A549 (cell line): ENCODE results near the gene GRIP1.

ENCODE experiments used
- CEBPB ChIP-seq, 2 experiments: fragments of >200 bp in 1 of 2; sonication (Bioruptor Twin) in 1 of 2; formaldehyde crosslinking in 1 of 2; IDR thresholded peaks; 2 replicates each; pipeline ENCODE4 v1.6.1; 2012 to 2016
- CHD2 ChIP-seq: fragments of 150-350 bp; IDR thresholded peaks from 2 replicates; pipeline ENCODE4 v1.6.1; 2014; ENCODE audit warnings: low read length; ENCODE audit not compliant: partially characterized antibody
- E2F6 ChIP-seq: IDR thresholded peaks from 2 replicates; pipeline ENCODE4 v1.6.1; 2012; ENCODE audit warnings: low read depth, borderline replicate concordance
- GATA3 ChIP-seq: IDR thresholded peaks from 2 replicates; pipeline ENCODE4 v1.6.1; 2012; ENCODE audit warnings: borderline replicate concordance
- MAFK ChIP-seq: fragments of 450-650 bp; IDR thresholded peaks from 2 replicates; pipeline ENCODE4 v1.6.1; 2014; ENCODE audit not compliant: partially characterized antibody
- PHF8 ChIP-seq: fragments of 200-600 bp; sonication (generic); IDR thresholded peaks from 2 replicates; pipeline ENCODE4 v1.6.1; 2016; ENCODE audit warnings: low read depth, mild to moderate bottlenecking, antibody characterized with exemption, moderate library complexity, borderline replicate concordance
- POLR2A ChIP-seq: IDR thresholded peaks from 2 replicates; pipeline ENCODE4 v1.6.1; 2012; ENCODE audit warnings: mild to moderate bottlenecking, low read length
- REST ChIP-seq: fragments of 200-600 bp; sonication (generic); IDR thresholded peaks from 2 replicates; pipeline ENCODE4 v1.6.1; 2016; ENCODE audit warnings: antibody characterized with exemption, mild to moderate bottlenecking, moderate library complexity
- SREBF2 ChIP-seq: fragments of 450-650 bp; IDR thresholded peaks from 2 replicates; pipeline ENCODE4 v1.6.1; 2014; ENCODE audit warnings: mild to moderate bottlenecking, moderate library complexity
- TF ChIP-seq, protein P1 (sequence below): fragments of >200 bp; sonication (Bioruptor Twin); formaldehyde crosslinking; IDR thresholded peaks from 3 replicates; pipeline ENCODE4 v1.5.1; 2016
- TF ChIP-seq, protein P2 (sequence below): IDR thresholded peaks from 2 replicates; pipeline ENCODE4 v1.6.1; 2012

DNA sequence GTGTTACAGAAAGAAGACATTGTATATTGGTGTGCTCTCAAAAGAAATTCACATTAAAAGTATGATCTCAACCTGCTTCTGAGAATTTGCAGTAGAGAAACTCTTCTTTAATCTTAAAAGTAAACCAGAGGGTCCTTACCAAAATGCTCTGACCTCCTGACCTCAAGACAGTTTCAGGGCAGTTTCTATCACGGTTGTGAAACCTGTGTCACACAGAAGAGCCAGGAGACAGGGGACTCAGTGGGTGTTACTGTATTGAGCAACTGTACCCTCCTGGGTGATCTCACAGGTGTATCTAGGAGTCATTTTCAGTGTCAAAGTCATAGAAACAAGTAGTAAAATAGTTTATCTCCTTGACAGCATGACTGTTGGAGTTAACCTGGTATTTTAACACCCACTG is 178.0 kb downstream of the GRIP1 start:
- TF ChIP-seq, protein P1, sequence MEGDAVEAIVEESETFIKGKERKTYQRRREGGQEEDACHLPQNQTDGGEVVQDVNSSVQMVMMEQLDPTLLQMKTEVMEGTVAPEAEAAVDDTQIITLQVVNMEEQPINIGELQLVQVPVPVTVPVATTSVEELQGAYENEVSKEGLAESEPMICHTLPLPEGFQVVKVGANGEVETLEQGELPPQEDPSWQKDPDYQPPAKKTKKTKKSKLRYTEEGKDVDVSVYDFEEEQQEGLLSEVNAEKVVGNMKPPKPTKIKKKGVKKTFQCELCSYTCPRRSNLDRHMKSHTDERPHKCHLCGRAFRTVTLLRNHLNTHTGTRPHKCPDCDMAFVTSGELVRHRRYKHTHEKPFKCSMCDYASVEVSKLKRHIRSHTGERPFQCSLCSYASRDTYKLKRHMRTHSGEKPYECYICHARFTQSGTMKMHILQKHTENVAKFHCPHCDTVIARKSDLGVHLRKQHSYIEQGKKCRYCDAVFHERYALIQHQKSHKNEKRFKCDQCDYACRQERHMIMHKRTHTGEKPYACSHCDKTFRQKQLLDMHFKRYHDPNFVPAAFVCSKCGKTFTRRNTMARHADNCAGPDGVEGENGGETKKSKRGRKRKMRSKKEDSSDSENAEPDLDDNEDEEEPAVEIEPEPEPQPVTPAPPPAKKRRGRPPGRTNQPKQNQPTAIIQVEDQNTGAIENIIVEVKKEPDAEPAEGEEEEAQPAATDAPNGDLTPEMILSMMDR: no peak
- TF ChIP-seq, protein P2, sequence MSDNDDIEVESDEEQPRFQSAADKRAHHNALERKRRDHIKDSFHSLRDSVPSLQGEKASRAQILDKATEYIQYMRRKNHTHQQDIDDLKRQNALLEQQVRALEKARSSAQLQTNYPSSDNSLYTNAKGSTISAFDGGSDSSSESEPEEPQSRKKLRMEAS: no peak
- TF ChIP-seq E2F6 (no peak), CHD2 (no peak), MAFK (no peak), GATA3 (no peak), POLR2A (no peak), CEBPB (IDR thresholded peaks at IDR 0.05) (no peak), REST (no peak), SREBF2 (no peak), PHF8 (no peak)
